Liver (tissue), 9 donors: ENCODE data around the gene OXGR1. TPM values are rescaled to one million over a fixed set of nuclear protein-coding genes. Genes with fewer than 3 reads are reported as not detected.

ENCODE experiments used
- DNase-seq: peaks from one replicate; pipeline ENCODE4 v3.0.0-alpha.2; 2017; ENCODE audit warnings: low spot score
- H3K27ac ChIP-seq, 2 donors: one replicate each; pipeline ENCODE4 v1.7.0; 2013; ENCODE audit warnings: inconsistent platforms in 2 of 2, low read length in 2 of 2, control low read depth in 1 of 2, low read depth in 1 of 2, mild to moderate bottlenecking in 1 of 2
- H3K27me3 ChIP-seq, 4 donors: one replicate each; pipeline versions ENCODE4 v1.6.1 to v1.7.0; 2013; ENCODE audit warnings: low read length in 3 of 4, inconsistent platforms in 1 of 4, mild to moderate bottlenecking in 1 of 4, moderate library complexity in 1 of 4; ENCODE audit not compliant: control insufficient read depth in 4 of 4, insufficient read depth in 4 of 4
- H3K36me3 ChIP-seq, 4 donors: one replicate each; pipeline versions ENCODE4 v1.6.1 to v1.7.0; 2013; ENCODE audit warnings: low read length in 3 of 4, mild to moderate bottlenecking in 3 of 4, low read depth in 1 of 4, moderate library complexity in 1 of 4; ENCODE audit not compliant: control insufficient read depth in 4 of 4, insufficient read depth in 3 of 4
- H3K4me1 ChIP-seq, 4 donors: one replicate each; pipeline versions ENCODE4 v1.6.1 to v1.7.0; 2013; ENCODE audit warnings: low read length in 3 of 4, mild to moderate bottlenecking in 3 of 4, moderate library complexity in 1 of 4; ENCODE audit not compliant: control insufficient read depth in 4 of 4, insufficient read depth in 4 of 4
- H3K4me3 ChIP-seq, 3 donors: one replicate each; pipeline versions ENCODE4 v1.6.1 to v1.7.0; 2013; ENCODE audit warnings: low read length in 3 of 3, control low read depth in 1 of 3, low read depth in 1 of 3, mild to moderate bottlenecking in 1 of 3
- H3K9ac ChIP-seq, 2 donors: one replicate each; pipeline ENCODE4 v1.7.0; 2013; ENCODE audit warnings: low read length in 2 of 2, mild to moderate bottlenecking in 2 of 2, moderate library complexity in 2 of 2, control low read depth in 1 of 2, low read depth in 1 of 2
- H3K9me3 ChIP-seq, 4 donors: one replicate each; pipeline versions ENCODE4 v1.6.1 to v1.7.0; 2013; ENCODE audit warnings: low read length in 3 of 4; ENCODE audit not compliant: control insufficient read depth in 4 of 4
- ATF3 ChIP-seq: IDR thresholded peaks from 2 replicates; pipeline ENCODE4 v1.6.1; 2016; ENCODE audit warnings: antibody characterized with exemption
- EGR1 ChIP-seq, 2 donors: IDR thresholded peaks; 2 replicates each; pipeline ENCODE4 v1.6.1; 2016 to 2018; ENCODE audit warnings: antibody characterized with exemption in 2 of 2, low read depth in 2 of 2
- FOXA1 ChIP-seq: IDR thresholded peaks from 2 replicates; pipeline ENCODE4 v1.6.1; 2016; ENCODE audit warnings: antibody characterized with exemption
- FOXA2 ChIP-seq: IDR thresholded peaks from 2 replicates; pipeline ENCODE4 v1.6.1; 2016; ENCODE audit warnings: antibody characterized with exemption
- GABPA ChIP-seq, 2 donors: IDR thresholded peaks in 1 of 2; conservative IDR thresholded peaks in 1 of 2; 2 replicates each; pipeline ENCODE4 v1.6.1; 2016; ENCODE audit warnings: antibody characterized with exemption in 2 of 2, mild to moderate bottlenecking in 1 of 2, moderate library complexity in 1 of 2
- HNF4A ChIP-seq, 2 donors: conservative IDR thresholded peaks; 2 replicates each; pipeline ENCODE4 v1.6.1; 2016; ENCODE audit warnings: antibody characterized with exemption in 2 of 2, mild to moderate bottlenecking in 2 of 2
- HNF4G ChIP-seq: IDR thresholded peaks from 2 replicates; pipeline ENCODE4 v1.6.1; 2016; ENCODE audit warnings: antibody characterized with exemption
- JUND ChIP-seq, 2 donors: IDR thresholded peaks; 2 replicates each; pipeline ENCODE4 v1.6.1; 2016; ENCODE audit warnings: antibody characterized with exemption in 2 of 2
- NR2F2 ChIP-seq: IDR thresholded peaks from 2 replicates; pipeline ENCODE4 v1.6.1; 2016; ENCODE audit warnings: antibody characterized with exemption
- RAD21 ChIP-seq, 2 donors: IDR thresholded peaks; 2 replicates each; pipeline ENCODE4 v1.6.1; 2016; ENCODE audit warnings: antibody characterized with exemption in 2 of 2, mild to moderate bottlenecking in 2 of 2
- RXRA ChIP-seq, 2 donors: IDR thresholded peaks; 2 replicates each; pipeline ENCODE4 v1.6.1; 2017 to 2018; ENCODE audit warnings: antibody characterized with exemption in 2 of 2, mild to moderate bottlenecking in 1 of 2
- SP1 ChIP-seq: IDR thresholded peaks from 2 replicates; pipeline ENCODE4 v1.6.1; 2018; ENCODE audit warnings: antibody characterized with exemption, mild to moderate bottlenecking
- YY1 ChIP-seq: IDR thresholded peaks from 2 replicates; pipeline ENCODE4 v1.6.1; 2016; ENCODE audit warnings: antibody characterized with exemption, mild to moderate bottlenecking
- WGBS: extraction: QIAGEN DNeasy Blood & Tissue Kit; methylation state at CpG from one replicate; pipeline ENCODE4 v1.1.7; 2013; 5-methylcytosine and 5-hydroxymethylcytosine counted together
- polyA plus RNA-seq, 2 donors: library from polyadenylated mRNA; stranded (reverse) in 1 of 2; unstranded in 1 of 2; fragments of 200-250 nt in 1 of 2; fragments of >200 nt in 1 of 2; fragmentation: Nextera tagmentation in 1 of 2; extraction: Ambion mirVana in 1 of 2; gene quantifications; one replicate each; pipeline versions ENCODE4 v1.2.1 to v1.2.3, GENCODE V29; 2013 to 2015
- total RNA-seq, 2 donors: library from RNA; depleted of rRNA; stranded (reverse); fragments of >200 nt; gene quantifications; one replicate each; pipeline ENCODE4 v1.2.3, GENCODE V29; 2014
- TF ChIP-seq, protein P1 (sequence below): IDR thresholded peaks from 2 replicates; pipeline ENCODE4 v1.6.1; 2016; ENCODE audit warnings: antibody characterized with exemption, mild to moderate bottlenecking
- TF ChIP-seq, protein P2 (sequence below): fragments of 150-350 bp; IDR thresholded peaks from 2 replicates; pipeline ENCODE4 v1.5.1; 2017; ENCODE audit warnings: improper control_type of control experiment, low read depth, low read length; ENCODE audit not compliant: missing input control
- TF ChIP-seq, protein P3 (sequence below): IDR thresholded peaks from 2 replicates; pipeline ENCODE4 v1.6.1; 2016; ENCODE audit warnings: antibody characterized with exemption
- TF ChIP-seq, protein P4 (sequence below): IDR thresholded peaks from 2 replicates; pipeline ENCODE4 v1.6.1; 2016; ENCODE audit warnings: antibody characterized with exemption
- donor health status: healthy.
- donor health status: healthy.
- donor health status: healthy.
- donor health status: healthy.
- donor health status: healthy.

Gene OXGR1
- total and polyA plus RNA-seq, 4 donors: not detected

GRCh38 chr13:96963786-96964475 is 30.3 kb downstream of the OXGR1 start:
- WGBS: 79% methylated on average over 2 of the region's 2 CpGs
- Histone ChIP-seq H3K27ac (no peak overlapping the region), H3K36me3 (no peaks in the 10 kb centered on the region), H3K4me1 (no peaks in the 10 kb centered on the region), H3K27me3 (no peaks in the 10 kb centered on the region), H3K9ac (no peak overlapping the region), H3K9me3 (peaks cover 17 to 26% (median 21%) of the 10 kb centered on the region in 4 donors), H3K4me3 (no peak overlapping the region)
- DNase-seq: no peak
- TF ChIP-seq ATF3 (no peak), HNF4A (conservative IDR thresholded peaks at IDR 0.05) (no peak), YY1 (no peak), RXRA (IDR thresholded peaks at IDR 0.05) (no peak), NR2F2 (no peak), FOXA2 (no peak), HNF4G (no peak), EGR1 (IDR thresholded peaks at IDR 0.05; ENCODE audit: low read depth in 2 of 2) (no peak), GABPA (IDR thresholded peaks at IDR 0.05 in 1 of 2, conservative IDR thresholded peaks at IDR 0.05 in 1 of 2) (no peak), JUND (IDR thresholded peaks at IDR 0.05) (no peak), RAD21 (IDR thresholded peaks at IDR 0.05) (no peak), FOXA1 (no peak), SP1 (no peak)
- TF ChIP-seq, protein P1, sequence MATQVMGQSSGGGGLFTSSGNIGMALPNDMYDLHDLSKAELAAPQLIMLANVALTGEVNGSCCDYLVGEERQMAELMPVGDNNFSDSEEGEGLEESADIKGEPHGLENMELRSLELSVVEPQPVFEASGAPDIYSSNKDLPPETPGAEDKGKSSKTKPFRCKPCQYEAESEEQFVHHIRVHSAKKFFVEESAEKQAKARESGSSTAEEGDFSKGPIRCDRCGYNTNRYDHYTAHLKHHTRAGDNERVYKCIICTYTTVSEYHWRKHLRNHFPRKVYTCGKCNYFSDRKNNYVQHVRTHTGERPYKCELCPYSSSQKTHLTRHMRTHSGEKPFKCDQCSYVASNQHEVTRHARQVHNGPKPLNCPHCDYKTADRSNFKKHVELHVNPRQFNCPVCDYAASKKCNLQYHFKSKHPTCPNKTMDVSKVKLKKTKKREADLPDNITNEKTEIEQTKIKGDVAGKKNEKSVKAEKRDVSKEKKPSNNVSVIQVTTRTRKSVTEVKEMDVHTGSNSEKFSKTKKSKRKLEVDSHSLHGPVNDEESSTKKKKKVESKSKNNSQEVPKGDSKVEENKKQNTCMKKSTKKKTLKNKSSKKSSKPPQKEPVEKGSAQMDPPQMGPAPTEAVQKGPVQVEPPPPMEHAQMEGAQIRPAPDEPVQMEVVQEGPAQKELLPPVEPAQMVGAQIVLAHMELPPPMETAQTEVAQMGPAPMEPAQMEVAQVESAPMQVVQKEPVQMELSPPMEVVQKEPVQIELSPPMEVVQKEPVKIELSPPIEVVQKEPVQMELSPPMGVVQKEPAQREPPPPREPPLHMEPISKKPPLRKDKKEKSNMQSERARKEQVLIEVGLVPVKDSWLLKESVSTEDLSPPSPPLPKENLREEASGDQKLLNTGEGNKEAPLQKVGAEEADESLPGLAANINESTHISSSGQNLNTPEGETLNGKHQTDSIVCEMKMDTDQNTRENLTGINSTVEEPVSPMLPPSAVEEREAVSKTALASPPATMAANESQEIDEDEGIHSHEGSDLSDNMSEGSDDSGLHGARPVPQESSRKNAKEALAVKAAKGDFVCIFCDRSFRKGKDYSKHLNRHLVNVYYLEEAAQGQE: no peak
- TF ChIP-seq, protein P2, sequence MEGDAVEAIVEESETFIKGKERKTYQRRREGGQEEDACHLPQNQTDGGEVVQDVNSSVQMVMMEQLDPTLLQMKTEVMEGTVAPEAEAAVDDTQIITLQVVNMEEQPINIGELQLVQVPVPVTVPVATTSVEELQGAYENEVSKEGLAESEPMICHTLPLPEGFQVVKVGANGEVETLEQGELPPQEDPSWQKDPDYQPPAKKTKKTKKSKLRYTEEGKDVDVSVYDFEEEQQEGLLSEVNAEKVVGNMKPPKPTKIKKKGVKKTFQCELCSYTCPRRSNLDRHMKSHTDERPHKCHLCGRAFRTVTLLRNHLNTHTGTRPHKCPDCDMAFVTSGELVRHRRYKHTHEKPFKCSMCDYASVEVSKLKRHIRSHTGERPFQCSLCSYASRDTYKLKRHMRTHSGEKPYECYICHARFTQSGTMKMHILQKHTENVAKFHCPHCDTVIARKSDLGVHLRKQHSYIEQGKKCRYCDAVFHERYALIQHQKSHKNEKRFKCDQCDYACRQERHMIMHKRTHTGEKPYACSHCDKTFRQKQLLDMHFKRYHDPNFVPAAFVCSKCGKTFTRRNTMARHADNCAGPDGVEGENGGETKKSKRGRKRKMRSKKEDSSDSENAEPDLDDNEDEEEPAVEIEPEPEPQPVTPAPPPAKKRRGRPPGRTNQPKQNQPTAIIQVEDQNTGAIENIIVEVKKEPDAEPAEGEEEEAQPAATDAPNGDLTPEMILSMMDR: no peak
- TF ChIP-seq, protein P3, sequence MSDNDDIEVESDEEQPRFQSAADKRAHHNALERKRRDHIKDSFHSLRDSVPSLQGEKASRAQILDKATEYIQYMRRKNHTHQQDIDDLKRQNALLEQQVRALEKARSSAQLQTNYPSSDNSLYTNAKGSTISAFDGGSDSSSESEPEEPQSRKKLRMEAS: no peak

GRCh38 chr13:96960379-96960778 is 33.9 kb downstream of the OXGR1 start:
- H3K9ac ChIP-seq: no peak overlapping the region
- H3K36me3 ChIP-seq: no peaks in the 10 kb centered on the region
- peaks cover 0 to 3% (median 0%) of the 10 kb centered on the region in 4 donors for H3K27me3 ChIP-seq
- H3K9me3 ChIP-seq: peaks cover 0 to 2% (median 0%) of the 10 kb centered on the region in 4 donors
- no peak overlapping the region for H3K27ac ChIP-seq
- DNase-seq: no peak
- no peaks in the 10 kb centered on the region for H3K4me1 ChIP-seq
- no peak overlapping the region for H3K4me3 ChIP-seq
- TF ChIP-seq RAD21 (IDR thresholded peaks at IDR 0.05) (no peak), SP1 (no peak), JUND (IDR thresholded peaks at IDR 0.05) (no peak), HNF4G (no peak), GABPA (IDR thresholded peaks at IDR 0.05 in 1 of 2, conservative IDR thresholded peaks at IDR 0.05 in 1 of 2) (no peak), FOXA2 (no peak), FOXA1 (no peak), EGR1 (IDR thresholded peaks at IDR 0.05; ENCODE audit: low read depth in 2 of 2) (no peak), NR2F2 (no peak), ATF3 (no peak)
- TF ChIP-seq, protein P4, sequence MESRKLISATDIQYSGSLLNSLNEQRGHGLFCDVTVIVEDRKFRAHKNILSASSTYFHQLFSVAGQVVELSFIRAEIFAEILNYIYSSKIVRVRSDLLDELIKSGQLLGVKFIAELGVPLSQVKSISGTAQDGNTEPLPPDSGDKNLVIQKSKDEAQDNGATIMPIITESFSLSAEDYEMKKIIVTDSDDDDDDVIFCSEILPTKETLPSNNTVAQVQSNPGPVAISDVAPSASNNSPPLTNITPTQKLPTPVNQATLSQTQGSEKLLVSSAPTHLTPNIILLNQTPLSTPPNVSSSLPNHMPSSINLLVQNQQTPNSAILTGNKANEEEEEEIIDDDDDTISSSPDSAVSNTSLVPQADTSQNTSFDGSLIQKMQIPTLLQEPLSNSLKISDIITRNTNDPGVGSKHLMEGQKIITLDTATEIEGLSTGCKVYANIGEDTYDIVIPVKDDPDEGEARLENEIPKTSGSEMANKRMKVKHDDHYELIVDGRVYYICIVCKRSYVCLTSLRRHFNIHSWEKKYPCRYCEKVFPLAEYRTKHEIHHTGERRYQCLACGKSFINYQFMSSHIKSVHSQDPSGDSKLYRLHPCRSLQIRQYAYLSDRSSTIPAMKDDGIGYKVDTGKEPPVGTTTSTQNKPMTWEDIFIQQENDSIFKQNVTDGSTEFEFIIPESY: no peak
- TF ChIP-seq, protein P3: no peak
- TF ChIP-seq, protein P1: no peak
- WGBS: 80% methylated on average over 3 of the region's 3 CpGs
